ENCODE measurements around the gene NELL2.

- TF ChIP-seq EZH2 (IDR thresholded peaks at IDR 0.05; ENCODE audit: insufficient read depth, poor library complexity, severe bottlenecking) = no peak
- no peak for TF ChIP-seq EZH2phosphoT487 (IDR thresholded peaks at IDR 0.05; ENCODE audit: insufficient read depth, low read depth)
These were observed 330.1 kb downstream of the NELL2 start for GRCh38 chr12:44546060-44546459.
